Measurements from ENCODE around the gene BARD1.
"Not testable (repeated sequence)": the region's sequence is repeated elsewhere in the genome, so short reads cannot be mapped to it uniquely, and the experiment has no call there.

The BARD1 gene

GRCh38 chr2:214772443-214773015 lies 37.0 kb downstream of the BARD1 start:
- in situ Hi-C loops (cut with MboI; ENCODE audit: low sequenced_read_pairs) = no loop called here

DNA sequence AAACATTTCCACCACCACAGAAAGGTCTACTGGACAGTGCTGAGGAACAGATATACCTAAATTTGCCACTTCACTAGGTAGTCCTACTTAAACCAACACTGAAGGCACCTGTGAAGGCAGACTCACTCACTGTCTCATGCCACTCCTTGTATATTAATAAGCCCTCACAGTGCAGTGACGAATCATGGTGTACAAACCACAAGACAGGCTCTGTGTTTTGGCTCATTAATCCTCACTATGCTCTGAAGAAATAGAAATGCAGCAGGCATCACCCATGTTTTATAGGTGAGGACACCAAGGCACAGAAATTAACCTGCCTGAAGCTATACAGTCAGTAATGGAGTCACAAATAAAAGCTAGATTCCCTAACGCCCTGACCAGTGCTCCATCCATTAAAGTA lies 44.3 kb downstream of the BARD1 start:
- in situ Hi-C loops (cut with MboI; ENCODE audit: low sequenced_read_pairs) = no loop called here

DNA sequence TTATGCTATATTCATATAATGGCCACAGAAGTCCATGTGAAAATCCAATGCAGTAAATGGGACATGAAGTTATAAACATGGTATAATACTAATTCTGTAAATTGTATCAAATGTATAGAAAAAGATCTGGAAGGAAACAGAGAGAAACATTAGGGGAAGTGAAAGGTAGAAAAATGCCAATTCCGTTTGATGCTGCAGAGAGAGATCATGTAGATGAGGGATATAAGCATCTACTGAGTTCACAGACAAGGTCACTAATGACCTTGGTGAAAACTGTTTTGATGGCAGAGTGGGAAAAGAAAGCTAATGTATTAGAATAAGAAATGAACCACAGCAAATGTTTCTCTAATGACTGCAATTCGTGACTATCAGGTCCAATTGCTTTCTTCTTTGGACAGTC lies 56.0 kb downstream of the BARD1 start:
- in situ Hi-C loops (cut with MboI; ENCODE audit: low sequenced_read_pairs) = no loop called here

DNA sequence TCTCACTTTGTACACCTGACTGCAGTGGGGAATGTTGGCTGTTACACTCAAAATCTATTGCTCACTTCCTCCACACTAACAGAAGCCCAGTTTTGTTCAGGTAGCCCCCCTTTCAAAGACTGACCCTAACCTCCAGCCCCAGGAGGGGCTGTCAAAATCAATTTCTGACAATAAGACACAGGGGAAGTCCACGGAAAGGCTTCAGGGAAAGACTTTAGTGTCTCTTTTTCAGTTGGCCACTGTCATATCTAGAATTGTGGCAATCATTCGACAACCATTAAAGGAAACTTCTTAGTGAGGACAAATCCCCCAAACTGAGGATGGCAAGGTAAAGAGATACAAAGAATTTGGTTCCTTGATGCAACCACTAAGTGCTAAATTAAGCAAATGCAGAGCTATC lies 59.0 kb downstream of the BARD1 start:
- in situ Hi-C loops (cut with MboI; ENCODE audit: low sequenced_read_pairs) = no loop called here

- in situ Hi-C loops (cut with MboI; ENCODE audit: low sequenced_read_pairs) = no loop called here
Observed at GRCh38 chr2:214747992-214748391, 61.5 kb downstream of the BARD1 start.

DNA sequence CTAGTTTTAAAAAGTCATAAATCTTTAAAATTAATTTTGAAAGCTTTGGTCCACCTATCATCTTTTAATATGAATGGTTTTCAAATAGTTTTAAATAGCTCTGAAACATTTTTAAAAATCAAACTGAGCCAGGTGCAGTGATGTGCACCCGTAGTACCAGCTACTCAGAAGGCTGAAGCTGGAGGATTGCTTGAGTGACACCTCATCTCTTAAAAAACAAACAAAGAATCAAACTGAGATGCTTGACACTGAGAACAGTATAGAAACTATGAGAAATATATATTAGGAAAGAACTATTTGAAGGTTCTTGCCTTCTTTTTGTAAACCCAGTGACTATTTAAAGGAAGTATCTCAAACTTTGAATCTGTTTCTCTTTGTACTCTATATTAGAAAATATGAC lies 67.4 kb downstream of the BARD1 start:
- in situ Hi-C loops (cut with MboI; ENCODE audit: low sequenced_read_pairs) = no loop called here

- in situ Hi-C loops (cut with MboI; ENCODE audit: low sequenced_read_pairs) = no loop called here
Observed at GRCh38 chr2:214740867-214741395, 68.6 kb downstream of the BARD1 start.

GRCh38 chr2:214737188-214737587 lies 72.3 kb downstream of the BARD1 start:
- in situ Hi-C loops (cut with MboI; ENCODE audit: low sequenced_read_pairs) = no loop called here

GRCh38 chr2:214730800-214731407 lies 78.6 kb downstream of the BARD1 start:
- in situ Hi-C loops (cut with MboI; ENCODE audit: low sequenced_read_pairs) = no loop called here

DNA sequence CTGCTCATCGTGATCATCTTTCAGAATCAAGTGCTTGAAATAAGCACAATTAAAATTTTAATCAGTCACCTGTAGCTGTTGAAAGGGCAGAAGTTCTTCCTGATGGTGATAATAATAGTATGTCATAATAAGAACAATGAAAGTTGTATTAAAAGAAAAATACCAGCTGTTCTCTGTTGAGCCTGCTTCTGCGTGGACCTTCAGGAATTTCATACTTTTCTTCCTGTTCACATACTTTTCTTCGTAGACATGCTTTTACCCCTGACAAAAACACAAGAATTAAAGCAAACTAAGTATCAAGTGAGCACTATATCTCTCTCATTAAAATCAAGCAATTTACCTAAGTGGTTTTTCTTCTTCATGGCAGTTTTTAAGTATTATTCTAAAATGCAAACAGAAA lies 79.2 kb downstream of the BARD1 start:
- in situ Hi-C loops (cut with MboI; ENCODE audit: low sequenced_read_pairs) = no loop called here

- in situ Hi-C loops (cut with MboI; ENCODE audit: low sequenced_read_pairs) = no loop called here
Observed at GRCh38 chr2:214724741-214725140, 84.7 kb downstream of the BARD1 start.

- in situ Hi-C loops (cut with MboI; ENCODE audit: low sequenced_read_pairs) = not testable (repeated sequence)
Observed at GRCh38 chr2:214717837-214718236, 91.6 kb downstream of the BARD1 start.

DNA sequence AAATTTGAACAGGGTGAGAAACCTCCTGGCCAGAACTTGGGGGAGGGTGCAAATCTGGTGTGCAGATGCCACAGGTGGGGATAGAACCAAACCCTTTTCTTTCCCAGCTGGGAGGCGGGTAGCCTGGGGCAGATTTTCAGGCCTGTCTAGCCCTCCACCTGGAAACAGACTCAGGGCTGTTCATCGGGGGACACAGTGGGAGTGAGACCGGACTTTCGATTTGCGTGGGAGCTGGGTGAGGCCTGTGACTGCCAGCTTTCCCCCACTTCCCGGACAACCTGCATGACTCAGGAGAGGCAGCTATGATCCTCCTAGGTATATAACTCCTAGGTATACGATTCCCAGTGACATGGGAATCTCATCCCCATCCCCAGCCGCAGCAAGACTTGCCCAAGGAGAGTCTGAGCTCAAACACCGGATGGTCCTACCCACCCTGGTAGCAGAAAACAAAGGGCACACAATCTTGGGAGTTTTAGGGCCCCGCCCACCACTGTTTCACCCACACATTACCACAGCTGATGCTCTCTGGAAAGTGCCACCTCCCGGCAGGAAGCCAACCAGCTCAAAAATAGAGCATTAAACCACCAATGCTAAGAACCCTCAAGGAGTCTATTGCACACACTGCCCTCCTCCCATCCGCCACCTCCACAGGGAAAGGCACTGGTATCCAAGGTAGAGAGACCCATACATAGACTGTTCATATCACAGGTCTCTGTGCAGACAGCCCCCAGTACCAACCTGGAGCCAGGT lies 92.5 kb downstream of the BARD1 start:
- in situ Hi-C loops (cut with MboI; ENCODE audit: low sequenced_read_pairs) = no loop called here

- in situ Hi-C loops (cut with MboI; ENCODE audit: low sequenced_read_pairs) = no loop called here
Observed at GRCh38 chr2:214715025-214715424, 94.5 kb downstream of the BARD1 start.

DNA sequence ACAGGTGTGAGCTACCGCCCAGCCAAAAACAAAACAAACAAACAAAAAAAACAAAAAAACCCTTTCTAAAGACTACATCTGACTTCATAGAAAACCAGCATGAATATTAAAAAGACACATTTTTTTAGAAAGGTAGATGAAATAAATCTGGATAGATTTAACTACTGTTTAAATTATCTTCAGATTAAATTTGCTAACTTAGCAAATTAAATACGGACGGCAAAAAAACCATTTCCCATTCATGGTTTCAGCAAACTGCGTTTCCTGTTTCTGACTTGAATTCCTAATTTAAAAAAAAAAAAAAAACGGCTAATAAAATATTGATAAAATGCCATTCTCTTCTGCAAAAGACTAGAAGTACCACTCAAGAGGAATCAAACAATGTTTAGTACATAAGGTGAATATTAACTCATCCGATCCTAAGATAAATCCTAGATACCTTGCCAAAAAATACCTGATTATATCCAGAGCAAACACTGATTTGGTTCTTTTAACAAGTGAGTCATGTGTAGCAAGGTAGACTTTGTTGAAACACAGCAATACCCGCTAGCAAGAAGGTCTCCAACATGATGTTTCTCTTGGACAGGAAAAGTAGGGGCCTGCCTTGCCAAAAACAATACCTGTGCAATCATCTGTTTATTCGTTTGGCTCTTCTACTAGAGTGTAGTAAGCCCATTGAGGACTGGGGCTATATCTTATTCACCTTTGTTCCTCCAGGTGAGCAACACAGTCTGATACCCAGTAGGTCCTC lies 96.2 kb downstream of the BARD1 start:
- in situ Hi-C loops (cut with MboI; ENCODE audit: low sequenced_read_pairs) = no loop called here

DNA sequence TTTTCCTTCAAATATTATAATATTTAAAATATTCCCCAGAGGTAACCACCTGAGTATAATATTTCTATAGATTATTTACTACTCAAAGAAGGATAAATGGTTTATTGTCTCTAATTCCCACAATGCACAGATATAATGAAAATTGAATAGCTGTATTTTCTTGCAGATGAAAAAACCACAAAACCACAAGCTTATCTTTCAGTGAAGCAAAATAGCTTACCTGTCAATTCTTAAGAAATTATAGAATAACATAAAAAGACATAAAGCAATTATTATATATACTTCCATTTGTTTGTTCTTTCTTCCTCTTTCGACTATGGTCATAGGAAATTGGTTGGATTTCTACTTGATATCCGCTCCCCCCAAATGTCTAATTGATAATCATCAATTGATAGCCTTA lies 98.8 kb downstream of the BARD1 start:
- in situ Hi-C loops (cut with MboI; ENCODE audit: low sequenced_read_pairs) = no loop called here

DNA sequence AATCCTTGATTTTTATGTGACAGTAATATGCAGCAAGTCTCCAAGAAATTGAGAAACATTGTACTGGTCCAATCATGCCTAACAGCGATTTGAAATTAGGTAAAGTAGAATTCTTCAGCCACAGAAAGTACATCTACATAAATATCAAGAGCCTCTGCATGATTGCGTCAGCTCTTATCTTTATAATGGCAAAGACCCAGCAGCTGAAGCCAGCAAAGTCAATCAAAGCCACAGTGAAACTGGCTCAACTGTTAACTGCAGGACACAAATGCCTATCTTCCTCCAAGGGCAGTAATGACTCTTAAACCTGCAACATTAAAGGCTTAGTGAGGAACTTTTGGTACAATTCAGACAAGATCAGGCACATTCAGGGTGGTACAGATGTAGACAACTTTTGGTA lies 102.5 kb downstream of the BARD1 start:
- in situ Hi-C loops (cut with MboI; ENCODE audit: low sequenced_read_pairs) = no loop called here

GRCh38 chr2:214699236-214699635 lies 110.2 kb downstream of the BARD1 start:
- in situ Hi-C loops (cut with MboI; ENCODE audit: low sequenced_read_pairs) = no loop called here

GRCh38 chr2:214696681-214697080 lies 112.8 kb downstream of the BARD1 start:
- in situ Hi-C loops (cut with MboI; ENCODE audit: low sequenced_read_pairs) = no loop called here

GRCh38 chr2:214695789-214696188 lies 113.7 kb downstream of the BARD1 start:
- in situ Hi-C loops (cut with MboI; ENCODE audit: low sequenced_read_pairs) = no loop called here

GRCh38 chr2:214683557-214683956 lies 125.9 kb downstream of the BARD1 start:
- in situ Hi-C loops (cut with MboI; ENCODE audit: low sequenced_read_pairs) = not testable (repeated sequence)
